Effector memory CD8-positive, alpha-beta T cell (primary cell): ENCODE measurements around the gene CHCHD1.

Experiments
- ATAC-seq: fragments of 150-1000 bp; cut with Tn5 transposase; replicated peaks from 2 replicates; pipeline ENCODE4 v1.10.0; 2021; ENCODE audit warnings: mild to moderate bottlenecking, moderate library complexity
- DNase-seq, 3 experiments: peaks; one replicate each; pipeline ENCODE4 v3.0.0; 2021
- H3K27ac Mint-ChIP-seq, 2 donors: one replicate each; pipeline ENCODE4 v1.8.0; 2022; ENCODE audit warnings: mild to moderate bottlenecking in 2 of 2, mixed read lengths in 2 of 2, moderate library complexity in 2 of 2
- H3K27me3 Mint-ChIP-seq, 2 donors: one replicate each; pipeline ENCODE4 v1.8.0; 2022; ENCODE audit warnings: mixed read lengths in 2 of 2
- H3K36me3 Mint-ChIP-seq: one replicate; pipeline ENCODE4 v1.8.0; 2022; ENCODE audit warnings: mild to moderate bottlenecking, moderate library complexity, mixed read lengths; ENCODE audit not compliant: insufficient read depth
- H3K4me1 Mint-ChIP-seq, 2 donors: one replicate each; pipeline ENCODE4 v1.8.0; 2022; ENCODE audit warnings: low read depth in 2 of 2, mixed read lengths in 2 of 2
- H3K4me3 Mint-ChIP-seq, 2 donors: one replicate each; pipeline ENCODE4 v1.8.0; 2022; ENCODE audit warnings: mild to moderate bottlenecking in 2 of 2, mixed read lengths in 2 of 2, moderate library complexity in 2 of 2
- H3K9me3 Mint-ChIP-seq, 2 donors: one replicate each; pipeline ENCODE4 v1.8.0; 2022; ENCODE audit warnings: mixed read lengths in 2 of 2

Gene CHCHD1

DNA sequence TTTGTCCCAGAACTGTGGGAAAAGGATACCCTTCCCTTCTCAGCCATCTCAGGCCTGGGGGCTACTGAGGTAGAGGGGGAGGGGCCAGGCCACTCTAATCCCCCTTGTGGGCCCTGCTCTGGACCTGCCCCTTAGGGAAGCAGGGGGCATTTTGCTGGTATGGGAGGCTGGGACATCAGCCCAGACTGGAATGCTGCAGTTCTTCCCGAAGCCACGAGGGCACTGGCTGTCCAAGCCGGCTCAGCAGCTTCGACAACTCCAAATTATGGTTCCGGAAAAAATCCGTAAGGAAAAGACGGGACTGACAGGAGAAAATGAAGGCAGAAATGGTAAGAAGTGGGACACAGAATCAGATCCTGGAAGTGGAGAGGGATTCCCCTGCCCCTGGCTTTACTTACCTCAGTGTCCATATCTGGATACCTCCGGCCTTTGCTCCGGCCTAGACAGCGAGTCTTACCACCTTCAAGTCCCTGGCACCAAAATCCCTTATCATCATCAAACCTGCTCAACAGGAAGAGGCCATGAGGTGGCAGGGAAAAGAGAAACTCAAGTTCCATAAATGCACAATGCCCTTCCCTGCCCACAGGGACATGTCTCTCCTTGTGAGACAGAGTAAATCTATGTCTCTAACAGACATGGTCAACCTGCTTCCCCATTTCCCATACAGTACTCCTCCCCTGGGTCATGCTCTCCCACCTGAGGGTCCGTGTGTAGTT, 20.6 kb downstream of the CHCHD1 start:
- Mint-ChIP-seq H3K27me3 (no peaks in the 10 kb centered on the region), H3K9me3 (no peaks in the 10 kb centered on the region), H3K4me3 (no peak overlapping the region), H3K36me3 (peaks cover 87% of the 10 kb centered on the region), H3K27ac (peak overlapping the region in 1 of 2 donors; percentile 76), H3K4me1 (peaks cover 16 to 26% of the 10 kb centered on the region in 2 donors)
- ATAC-seq = no peak
- no peak for DNase-seq

DNA sequence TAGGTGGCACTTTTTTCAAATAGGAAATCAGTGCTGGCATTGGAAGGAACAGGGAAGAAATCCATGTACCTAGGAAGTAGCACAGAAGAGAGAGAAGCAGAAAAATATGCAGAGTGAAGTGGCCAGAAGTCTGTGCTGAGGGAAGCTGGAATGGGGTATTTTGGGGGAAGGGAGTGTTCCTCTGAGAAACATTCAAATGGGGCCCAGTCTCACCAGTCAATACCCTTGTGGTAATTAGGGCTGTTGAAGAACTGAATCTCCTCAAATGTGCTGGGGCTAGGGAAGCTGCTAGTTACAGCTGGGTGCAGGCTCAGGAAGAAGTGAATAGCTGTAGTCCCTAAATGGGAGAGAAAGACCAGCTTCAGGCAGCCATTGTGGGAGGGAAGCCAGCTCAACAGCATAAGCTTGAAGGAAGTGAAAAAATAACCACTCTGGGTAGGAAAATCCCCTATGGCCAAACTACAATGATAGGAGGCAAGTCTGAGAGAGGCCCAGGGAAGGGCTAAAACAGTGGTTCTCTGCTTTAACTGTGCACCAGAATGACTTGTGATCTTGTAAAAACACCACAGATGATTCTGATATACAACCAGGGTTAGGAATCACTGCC, 21.9 kb downstream of the CHCHD1 start:
- DNase-seq = no peak
- ATAC-seq = no peak
- H3K4me1 Mint-ChIP-seq = peaks cover 24 to 31% of the 10 kb centered on the region in 2 donors
- no peaks in the 10 kb centered on the region for H3K27me3 Mint-ChIP-seq
- H3K27ac Mint-ChIP-seq = peak overlapping the region; percentile 56 to 76
- no peaks in the 10 kb centered on the region for H3K9me3 Mint-ChIP-seq
- no peak overlapping the region for H3K4me3 Mint-ChIP-seq
- peaks cover 87% of the 10 kb centered on the region for H3K36me3 Mint-ChIP-seq

DNA sequence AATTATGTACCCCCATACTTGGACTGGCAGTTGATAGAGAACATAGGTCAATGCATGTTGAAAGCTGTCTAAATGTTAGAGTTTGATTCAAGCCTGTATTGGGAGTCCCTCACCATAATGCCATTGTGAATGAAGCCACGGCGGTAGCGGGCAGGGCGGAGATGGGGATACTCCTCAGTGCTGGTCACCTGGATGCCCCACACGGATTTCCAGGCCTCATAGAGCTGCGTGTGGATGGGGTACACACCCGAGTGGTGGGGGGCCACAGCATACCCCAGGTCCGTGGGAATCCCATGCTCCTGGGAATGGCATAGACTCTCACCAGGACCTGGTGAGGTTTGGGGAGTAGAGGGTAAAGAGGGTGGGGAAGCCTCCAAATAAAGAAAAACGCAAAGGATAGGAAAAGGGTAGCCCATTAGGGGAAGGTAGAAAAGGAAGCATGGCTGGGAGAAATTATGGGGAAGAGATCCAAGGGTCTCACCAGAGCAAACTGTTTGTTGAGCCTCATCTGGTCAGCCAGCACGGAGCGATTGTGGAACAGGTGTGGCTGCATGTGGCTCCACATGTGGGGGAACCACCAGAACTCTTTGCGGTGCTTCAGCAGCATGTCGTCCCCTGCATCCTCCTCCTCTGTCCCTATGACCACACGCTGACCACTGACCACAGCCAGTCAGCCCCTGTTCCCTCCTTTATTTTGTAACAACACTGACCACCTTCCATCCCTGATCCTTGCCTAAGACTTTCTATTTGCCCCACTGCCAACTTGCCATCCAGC, 24.5 kb downstream of the CHCHD1 start:
- DNase-seq = no peak
- Mint-ChIP-seq H3K27me3 (no peaks in the 10 kb centered on the region), H3K27ac (peak overlapping the region; percentile 33 to 88), H3K4me1 (peaks cover 33 to 48% of the 10 kb centered on the region in 2 donors), H3K36me3 (peaks cover 79% of the 10 kb centered on the region), H3K9me3 (no peaks in the 10 kb centered on the region), H3K4me3 (peak overlapping the region in 1 of 2 donors; percentile 7)
- no peak for ATAC-seq

DNA sequence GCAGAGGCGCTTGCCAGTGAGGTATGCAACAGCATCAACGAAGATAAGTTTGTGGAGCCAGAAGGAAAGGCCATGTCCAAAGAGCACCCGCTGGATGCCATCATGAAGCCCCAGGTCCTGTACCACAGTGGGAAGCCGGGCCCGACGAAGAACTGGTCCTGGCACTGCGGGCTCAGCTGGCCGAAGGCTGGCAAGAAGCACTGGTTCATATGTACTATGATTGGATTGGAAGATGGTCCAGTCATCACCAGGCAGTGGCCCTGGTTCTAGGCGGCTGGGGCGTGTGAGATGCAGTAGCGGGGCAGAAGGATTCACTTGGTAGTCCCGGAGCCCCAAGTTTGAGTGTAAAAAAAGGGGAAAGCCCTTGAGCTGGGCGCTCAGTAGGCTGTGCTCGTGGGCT, 25.6 kb downstream of the CHCHD1 start:
- peak overlapping the region in 1 of 2 donors; percentile 88 for H3K27ac Mint-ChIP-seq
- no peaks in the 10 kb centered on the region for H3K9me3 Mint-ChIP-seq
- no peaks in the 10 kb centered on the region for H3K27me3 Mint-ChIP-seq
- peaks cover 33 to 48% of the 10 kb centered on the region in 2 donors for H3K4me1 Mint-ChIP-seq
- H3K4me3 Mint-ChIP-seq = no peak overlapping the region
- no peak for ATAC-seq
- no peak for DNase-seq
- H3K36me3 Mint-ChIP-seq = peaks cover 80% of the 10 kb centered on the region

DNA sequence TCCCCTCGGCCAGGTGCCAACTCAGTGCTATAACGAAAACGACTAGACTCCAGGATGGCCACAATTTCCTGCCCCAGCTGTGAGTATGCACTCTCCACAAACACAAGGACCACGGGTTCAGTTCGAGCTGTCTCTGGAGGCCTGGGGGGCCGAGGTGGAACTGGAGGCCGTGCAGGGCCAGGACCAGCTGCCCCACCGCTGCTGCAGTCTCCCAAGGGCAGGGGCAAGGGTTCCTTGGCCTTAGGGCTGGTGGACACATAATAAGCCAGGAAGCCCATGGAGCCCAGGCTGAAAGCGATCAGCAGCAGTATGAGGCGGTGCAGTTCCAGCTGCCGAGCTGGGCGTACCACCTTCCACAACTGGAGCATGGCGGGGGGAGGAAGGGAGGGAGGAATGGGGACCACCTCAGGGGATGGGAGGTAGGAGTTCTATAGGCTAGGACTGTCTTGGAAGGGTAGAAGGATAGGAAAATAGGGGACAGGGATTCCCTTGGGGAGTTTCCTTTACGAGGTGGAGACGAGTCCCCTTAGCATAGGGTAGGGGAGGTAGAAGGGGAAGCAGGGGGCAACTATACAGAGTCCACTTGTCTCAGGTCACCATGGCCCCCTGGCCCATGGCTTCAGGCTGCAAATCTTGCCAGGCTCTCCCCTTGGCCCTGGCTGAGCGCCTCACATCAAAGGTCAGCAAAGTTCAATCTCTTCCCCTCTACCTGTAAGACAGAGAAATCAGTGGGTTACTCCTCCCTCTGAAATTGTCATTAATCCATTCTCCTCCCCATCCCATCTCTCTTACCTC, 26.4 kb downstream of the CHCHD1 start:
- Mint-ChIP-seq H3K27ac (no peak overlapping the region), H3K4me1 (peaks cover 33 to 48% of the 10 kb centered on the region in 2 donors), H3K36me3 (peaks cover 75% of the 10 kb centered on the region), H3K9me3 (no peaks in the 10 kb centered on the region), H3K27me3 (no peaks in the 10 kb centered on the region), H3K4me3 (no peak overlapping the region)
- DNase-seq (no peak), ATAC-seq (no peak)

DNA sequence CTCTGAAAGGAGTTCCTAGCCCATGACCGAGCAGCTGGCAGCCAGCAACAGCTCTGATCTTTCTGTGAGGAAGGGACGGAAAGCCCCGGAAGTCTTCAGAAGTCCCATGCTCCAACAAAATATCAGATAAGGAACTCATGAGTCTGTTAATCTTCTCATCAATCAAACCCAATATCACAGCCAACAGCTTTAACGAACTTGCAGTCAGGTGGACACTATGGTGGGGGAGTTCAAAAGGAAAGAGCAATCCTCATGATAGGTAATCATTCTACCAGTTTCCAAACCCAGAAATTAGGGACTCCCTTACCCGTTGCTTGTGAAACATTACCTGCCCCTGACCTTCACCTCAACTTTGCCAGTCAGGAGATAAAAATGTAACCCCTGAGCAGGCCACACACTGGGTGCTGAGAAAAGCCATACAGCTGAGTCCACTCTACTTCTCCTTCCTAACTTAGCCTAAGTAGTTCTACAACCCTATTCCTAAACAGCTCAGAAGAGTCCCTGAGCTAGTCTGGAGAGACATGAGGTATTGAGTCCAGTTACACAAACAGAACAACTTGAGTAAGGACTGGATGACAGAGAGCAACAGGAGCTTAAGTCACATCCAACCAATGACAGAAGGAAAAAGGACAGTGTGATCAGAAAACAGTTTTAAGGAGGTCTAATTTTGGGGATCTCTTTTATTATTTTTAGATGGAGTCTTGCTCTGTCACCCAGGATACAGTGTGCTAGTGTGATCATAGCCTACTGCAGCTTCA, 27.4 kb downstream of the CHCHD1 start:
- Mint-ChIP-seq H3K9me3 (no peaks in the 10 kb centered on the region), H3K27ac (no peak overlapping the region), H3K4me3 (peak overlapping the region; percentile 19 to 88), H3K4me1 (peaks cover 31 to 38% of the 10 kb centered on the region in 2 donors), H3K36me3 (peaks cover 67% of the 10 kb centered on the region), H3K27me3 (no peaks in the 10 kb centered on the region)
- DNase-seq = no peak
- ATAC-seq = no peak

DNA sequence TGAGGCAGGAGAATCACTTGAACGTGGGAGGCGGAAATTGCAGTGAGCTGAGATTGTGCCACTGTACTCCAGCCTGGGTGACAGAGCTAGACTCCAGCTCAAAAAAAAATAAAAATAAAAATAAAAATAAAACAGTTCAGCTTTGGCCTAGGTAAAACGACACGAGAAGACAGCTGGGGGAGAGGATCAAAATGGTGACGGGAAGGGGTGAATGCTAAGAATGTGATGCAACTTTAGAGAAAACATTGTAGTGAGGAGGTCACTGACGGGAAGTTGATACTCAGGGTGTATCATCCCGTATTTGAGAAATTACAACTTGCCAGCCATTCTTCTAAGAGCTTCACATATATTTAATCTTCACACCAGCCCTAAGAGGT, 28.5 kb downstream of the CHCHD1 start:
- H3K4me1 Mint-ChIP-seq = peaks cover 31 to 38% of the 10 kb centered on the region in 2 donors
- no peaks in the 10 kb centered on the region for H3K9me3 Mint-ChIP-seq
- DNase-seq = no peak
- peaks cover 62% of the 10 kb centered on the region for H3K36me3 Mint-ChIP-seq
- H3K4me3 Mint-ChIP-seq = peak overlapping the region; percentile 82 to 88
- peak overlapping the region; percentile 86 to 87 for H3K27ac Mint-ChIP-seq
- H3K27me3 Mint-ChIP-seq = no peaks in the 10 kb centered on the region
- no peak for ATAC-seq

DNA sequence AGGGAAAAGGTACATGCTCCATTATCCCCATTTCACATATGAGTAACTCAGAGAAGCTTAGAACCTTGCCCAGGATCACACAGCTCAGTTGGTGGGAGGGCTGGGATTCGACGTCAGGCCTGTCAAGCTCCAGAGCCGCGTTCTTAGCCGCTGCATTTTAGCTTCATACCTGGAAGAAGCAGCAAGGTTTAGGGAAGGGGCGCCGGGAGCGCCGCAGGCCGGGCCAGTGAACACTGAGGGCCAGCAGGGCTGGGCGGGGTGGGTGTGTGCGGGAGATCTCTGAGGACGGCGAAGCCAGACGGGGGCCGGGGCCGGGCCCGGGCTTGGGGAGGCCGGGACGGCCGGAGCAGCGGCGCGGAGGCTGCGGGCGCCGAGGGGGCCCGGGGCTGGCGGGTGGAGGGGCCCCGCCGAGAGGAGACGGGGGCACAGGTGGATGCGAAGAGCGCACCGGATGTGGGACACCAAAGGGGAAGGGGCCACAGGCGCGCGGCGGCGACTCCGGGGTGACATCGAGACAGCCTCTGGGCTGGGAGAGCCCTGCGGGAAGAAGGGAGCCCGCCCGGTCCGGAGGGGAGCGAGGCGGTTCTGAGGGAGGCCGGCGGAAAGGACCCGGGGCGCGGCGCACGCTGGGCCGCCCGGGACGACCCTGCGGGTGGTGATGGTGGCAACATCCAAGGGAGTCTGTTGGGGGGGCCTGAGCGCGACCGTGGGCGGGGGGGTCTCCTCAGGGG, 29.1 kb downstream of the CHCHD1 start:
- Mint-ChIP-seq H3K27ac (peak overlapping the region; percentile 86 to 87), H3K4me1 (peaks cover 31 to 33% of the 10 kb centered on the region in 2 donors), H3K9me3 (no peaks in the 10 kb centered on the region), H3K27me3 (no peaks in the 10 kb centered on the region), H3K4me3 (peak overlapping the region; percentile 82 to 88), H3K36me3 (peaks cover 57% of the 10 kb centered on the region)
- DNase-seq = peak in 2 of 3 experiments; percentile 45 to 49
- ATAC-seq = peak; percentile 28

DNA sequence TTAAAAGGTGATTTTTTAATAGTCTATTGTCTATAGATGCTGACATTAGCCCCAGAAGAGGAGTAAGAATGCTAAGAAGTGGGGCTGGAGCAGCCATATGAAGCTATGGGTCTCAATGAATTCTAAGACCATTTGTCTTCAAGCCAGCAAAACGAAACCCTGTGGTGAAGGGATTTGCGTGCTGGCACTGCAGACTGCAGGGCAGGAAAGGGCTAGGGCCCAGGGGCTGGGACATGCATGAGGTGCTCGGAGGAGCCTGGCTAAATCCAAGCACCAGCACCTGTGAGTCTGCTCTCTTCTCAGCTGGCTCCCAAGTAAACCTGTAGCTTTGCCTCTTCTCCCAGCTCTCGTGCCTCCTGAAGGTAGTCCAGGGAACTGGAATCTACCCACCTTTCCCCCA, 30.8 kb downstream of the CHCHD1 start:
- Mint-ChIP-seq H3K27ac (peak overlapping the region; percentile 44 to 47), H3K36me3 (peaks cover 42% of the 10 kb centered on the region), H3K27me3 (no peaks in the 10 kb centered on the region), H3K4me1 (peaks cover 18 to 22% of the 10 kb centered on the region in 2 donors), H3K4me3 (peak overlapping the region; percentile 57 to 88), H3K9me3 (no peaks in the 10 kb centered on the region)
- DNase-seq = no peak
- ATAC-seq = no peak

DNA sequence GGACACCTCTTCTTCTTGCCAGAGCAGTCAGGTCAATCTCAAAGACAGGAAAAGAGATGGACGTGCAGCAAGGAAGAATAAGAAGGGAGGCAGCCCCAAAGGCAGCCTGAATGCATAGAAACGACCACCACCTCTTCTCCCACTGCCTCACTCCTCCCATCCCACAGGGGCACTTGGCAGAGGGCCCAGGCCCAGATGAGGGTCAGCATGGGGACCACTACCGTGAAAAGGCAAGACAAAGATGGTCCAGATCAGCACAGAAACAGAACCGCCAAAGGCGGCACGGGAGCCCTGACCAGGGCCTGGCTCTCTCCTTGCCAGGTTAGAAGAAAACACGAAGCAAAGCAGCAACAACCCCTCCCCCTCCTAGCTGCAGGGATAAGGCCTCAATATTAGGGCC, 31.5 kb downstream of the CHCHD1 start:
- peaks cover 14 to 21% of the 10 kb centered on the region in 2 donors for H3K4me1 Mint-ChIP-seq
- no peaks in the 10 kb centered on the region for H3K9me3 Mint-ChIP-seq
- H3K27me3 Mint-ChIP-seq = no peaks in the 10 kb centered on the region
- H3K36me3 Mint-ChIP-seq = peaks cover 35% of the 10 kb centered on the region
- ATAC-seq (no peak), DNase-seq (no peak)
- peak overlapping the region; percentile 44 to 47 for H3K27ac Mint-ChIP-seq
- no peak overlapping the region for H3K4me3 Mint-ChIP-seq

DNA sequence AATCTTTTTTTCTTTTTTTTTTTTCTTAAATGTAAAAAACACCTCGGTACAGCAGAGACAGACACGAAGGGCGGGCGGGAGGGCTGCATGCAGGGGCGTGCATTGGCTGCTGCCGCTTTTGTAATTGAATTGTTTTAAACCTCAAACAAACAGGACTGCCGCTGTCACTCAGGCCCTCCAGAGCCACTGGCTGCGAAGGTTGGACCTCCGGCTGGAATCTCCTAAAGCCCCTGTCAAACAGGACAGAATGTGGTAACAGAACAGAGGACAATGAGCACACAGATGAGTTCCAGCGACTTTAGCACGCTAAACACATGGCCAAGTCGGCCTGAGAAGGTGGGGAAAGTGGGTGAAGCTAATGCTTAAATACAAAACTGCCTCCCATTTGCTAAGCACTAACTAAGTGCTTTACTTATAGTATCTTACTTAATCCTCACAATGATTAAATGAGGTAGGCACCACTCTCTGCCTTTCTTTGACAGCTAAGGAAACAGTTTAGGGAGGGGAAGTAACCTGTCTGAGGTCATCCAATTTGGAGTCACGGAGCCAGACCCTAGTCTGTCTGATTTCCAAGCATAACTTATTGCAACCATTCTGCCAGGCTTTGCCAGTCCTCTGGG, 32.5 kb downstream of the CHCHD1 start:
- DNase-seq = no peak
- peaks cover 31% of the 10 kb centered on the region for H3K36me3 Mint-ChIP-seq

More for the DNA sequence above, 32.5 kb downstream of the CHCHD1 start:
- Mint-ChIP-seq H3K4me1 (peaks cover 5 to 11% of the 10 kb centered on the region in 2 donors), H3K4me3 (no peak overlapping the region), H3K27me3 (no peaks in the 10 kb centered on the region), H3K9me3 (no peaks in the 10 kb centered on the region), H3K27ac (no peak overlapping the region)
- no peak for ATAC-seq
